HEK293 (cell line): Measurements from ENCODE around the gene PRDM5.

ENCODE experiments used
- CTCF ChIA-PET: fragments of 350-600 bp; formaldehyde crosslinking; extraction: SDS; loops from one replicate; lab custom pipeline; 2021; ENCODE audit warnings: antibody characterized with exemption; lab: Yijun Ruan, JAX
- POLR2A ChIA-PET: fragments of 300-600 bp; formaldehyde crosslinking; extraction: SDS; loops from one replicate; lab custom pipeline; 2020; ENCODE audit warnings: antibody characterized with exemption, inconsistent platforms; lab: Yijun Ruan, JAX
- H3K27ac ChIP-seq: fragments of 200-500 bp; sonication (Bioruptor generic); 2 replicates; pipeline ENCODE4 v1.5.1; 2014; ENCODE audit warnings: low read depth, low read length, control low read depth, inconsistent platforms; ENCODE audit errors: extremely low read depth
- H3K36me3 ChIP-seq, 2 experiments: fragments of 200-500 bp in 1 of 2; sonication (Bioruptor generic) in 1 of 2; 1 replicate in 1 of 2; 2 replicates in 1 of 2; pipeline ENCODE4 v1.5.1; 2014 to 2017; ENCODE audit warnings: inconsistent platforms in 2 of 2, low read length in 2 of 2; ENCODE audit not compliant: control insufficient read depth in 2 of 2, insufficient read depth in 1 of 2
- H3K4me1 ChIP-seq: fragments of 200-500 bp; sonication (Bioruptor generic); 2 replicates; pipeline ENCODE4 v1.5.1; 2014; ENCODE audit warnings: mild to moderate bottlenecking, low read length, inconsistent platforms; ENCODE audit not compliant: control insufficient read depth, insufficient read depth
- H3K4me3 ChIP-seq: 2 replicates; pipeline ENCODE4 v1.5.1; 2011; ENCODE audit warnings: low read depth, mild to moderate bottlenecking, control low read depth, low read length, moderate library complexity
- H3K9me3 ChIP-seq: fragments of 200-500 bp; sonication (Bioruptor generic); 2 replicates; pipeline ENCODE4 v1.5.1; 2014; ENCODE audit warnings: low read depth, low read length, inconsistent platforms; ENCODE audit not compliant: control insufficient read depth, insufficient read depth
- BCL6B ChIP-seq: fragments of 450-650 bp; formaldehyde crosslinking; IDR thresholded peaks from 2 replicates; pipeline ENCODE4 v1.5.1; 2017; ENCODE audit warnings: missing biosample characterization, missing genetic modification characterization
- CTCF ChIP-seq: fragments of 450-650 bp; formaldehyde crosslinking; IDR thresholded peaks from 2 replicates; pipeline ENCODE4 v1.5.1; 2016; ENCODE audit warnings: missing biosample characterization, missing genetic modification characterization
- EGR2 ChIP-seq: fragments of 450-650 bp; formaldehyde crosslinking; IDR thresholded peaks from 2 replicates; pipeline ENCODE4 v1.5.1; 2016; ENCODE audit warnings: low read depth, missing biosample characterization, missing genetic modification characterization
- KLF16 ChIP-seq: fragments of 450-650 bp; formaldehyde crosslinking; IDR thresholded peaks from 2 replicates; pipeline ENCODE4 v1.5.1; 2017; ENCODE audit warnings: missing biosample characterization, missing genetic modification characterization
- KLF9 ChIP-seq: fragments of 450-650 bp; formaldehyde crosslinking; IDR thresholded peaks from 2 replicates; pipeline ENCODE4 v1.5.1; 2016; ENCODE audit warnings: missing biosample characterization, missing genetic modification characterization, low read depth
- PRDM4 ChIP-seq: fragments of 450-650 bp; formaldehyde crosslinking; IDR thresholded peaks from 2 replicates; pipeline ENCODE4 v1.5.1; 2017; ENCODE audit warnings: missing biosample characterization, missing genetic modification characterization
- TRIM28 ChIP-seq: IDR thresholded peaks from 2 replicates; pipeline ENCODE4 v1.6.1; 2011; ENCODE audit warnings: low read length, control low read depth, borderline replicate concordance
- ZBTB44 ChIP-seq: fragments of 450-650 bp; IDR thresholded peaks from 2 replicates; pipeline ENCODE4 v1.5.1; 2018; ENCODE audit warnings: missing biosample characterization, mild to moderate bottlenecking, missing genetic modification characterization
- ZBTB7A ChIP-seq: fragments of 450-650 bp; formaldehyde crosslinking; IDR thresholded peaks from 2 replicates; pipeline ENCODE4 v1.5.1; 2016; ENCODE audit warnings: low read depth, missing biosample characterization, missing genetic modification characterization
- ZNF155 ChIP-seq: fragments of 450-650 bp; formaldehyde crosslinking; IDR thresholded peaks from 2 replicates; pipeline ENCODE4 v1.5.1; 2016; ENCODE audit warnings: missing biosample characterization, missing genetic modification characterization
- ZNF157 ChIP-seq: fragments of 450-650 bp; formaldehyde crosslinking; IDR thresholded peaks from 2 replicates; pipeline ENCODE4 v1.5.1; 2016; ENCODE audit warnings: missing biosample characterization, missing genetic modification characterization
- ZNF18 ChIP-seq: fragments of 450-650 bp; formaldehyde crosslinking; IDR thresholded peaks from 2 replicates; pipeline ENCODE4 v1.5.1; 2016; ENCODE audit warnings: missing biosample characterization, missing genetic modification characterization
- ZNF184 ChIP-seq: fragments of 450-650 bp; IDR thresholded peaks from 2 replicates; pipeline ENCODE4 v1.5.1; 2018; ENCODE audit warnings: missing biosample characterization, mild to moderate bottlenecking, missing genetic modification characterization
- ZNF23 ChIP-seq: fragments of 450-650 bp; formaldehyde crosslinking; IDR thresholded peaks from 2 replicates; pipeline ENCODE4 v1.5.1; 2016; ENCODE audit warnings: missing biosample characterization, missing genetic modification characterization, borderline replicate concordance
- ZNF311 ChIP-seq: fragments of 450-650 bp; formaldehyde crosslinking; IDR thresholded peaks from 2 replicates; pipeline ENCODE4 v1.5.1; 2017; ENCODE audit warnings: missing biosample characterization, missing genetic modification characterization, borderline replicate concordance
- ZNF423 ChIP-seq: fragments of 450-650 bp; formaldehyde crosslinking; IDR thresholded peaks from 2 replicates; pipeline ENCODE4 v1.5.1; 2016; ENCODE audit warnings: missing biosample characterization, missing genetic modification characterization
- ZNF555 ChIP-seq: fragments of 450-650 bp; formaldehyde crosslinking; conservative IDR thresholded peaks from 2 replicates; pipeline ENCODE4 v1.5.1; 2017; ENCODE audit warnings: missing biosample characterization, mild to moderate bottlenecking, missing genetic modification characterization, inconsistent platforms
- ZNF626 ChIP-seq: fragments of 450-650 bp; sonication (Bioruptor Pico); formaldehyde crosslinking; IDR thresholded peaks from 2 replicates; pipeline ENCODE4 v1.5.1; 2018; ENCODE audit warnings: missing biosample characterization, missing genetic modification characterization, inconsistent platforms
- ZNF629 ChIP-seq: fragments of 450-650 bp; formaldehyde crosslinking; IDR thresholded peaks from 2 replicates; pipeline ENCODE4 v1.5.1; 2017; ENCODE audit warnings: missing biosample characterization, missing genetic modification characterization
- ZNF645 ChIP-seq: fragments of 450-650 bp; formaldehyde crosslinking; IDR thresholded peaks from 2 replicates; pipeline ENCODE4; 2016; ENCODE audit warnings: missing biosample characterization, missing genetic modification characterization
- ZNF660 ChIP-seq: fragments of 450-650 bp; IDR thresholded peaks from 2 replicates; pipeline ENCODE4 v1.5.1; 2018; ENCODE audit warnings: missing biosample characterization, mild to moderate bottlenecking, missing genetic modification characterization
- ZNF707 ChIP-seq: fragments of 450-650 bp; formaldehyde crosslinking; IDR thresholded peaks from 2 replicates; pipeline ENCODE4 v1.5.1; 2016; ENCODE audit warnings: missing biosample characterization, missing genetic modification characterization
- ZNF747 ChIP-seq: fragments of 450-650 bp; formaldehyde crosslinking; IDR thresholded peaks from 2 replicates; pipeline ENCODE4 v1.5.1; 2016; ENCODE audit warnings: missing biosample characterization, missing genetic modification characterization

Gene PRDM5

GRCh38 chr4:120869613-120870278, 52.8 kb downstream of the PRDM5 start (continued):
- TF ChIP-seq ZBTB44 (tag by site-specific recombination): no peak
- TF ChIP-seq ZNF18 (tag by site-specific recombination): no peak
- no peak for TF ChIP-seq ZNF157 (tag by site-specific recombination)
- TF ChIP-seq EGR2 (tag by site-specific recombination): no peak

GRCh38 chr4:120867506-120867905, 55.0 kb downstream of the PRDM5 start:
- Histone ChIP-seq H3K9me3 (no peaks in the 10 kb centered on the region), H3K36me3 (no peaks in the 10 kb centered on the region), H3K27ac (no peak overlapping the region)
- CTCF ChIA-PET: interaction anchor here (0.6 kb wide), 1 partner anchor 798 kb away, joined by 3 read pairs; no protein-coding TSS in a partner anchor
- TF ChIP-seq ZNF555 (tag by site-specific recombination): no peak
- TF ChIP-seq CTCF (tag by site-specific recombination): no peak
- TF ChIP-seq ZNF629 (tag by site-specific recombination): no peak
- TF ChIP-seq ZNF707 (tag by site-specific recombination): no peak
- no peak for TF ChIP-seq PRDM4 (tag by site-specific recombination)
- no peak for TF ChIP-seq KLF16 (tag by site-specific recombination)
- no peak for TF ChIP-seq TRIM28
- TF ChIP-seq BCL6B (tag by site-specific recombination): no peak
- no peak for TF ChIP-seq ZNF311 (tag by site-specific recombination)
- TF ChIP-seq ZNF423 (tag by site-specific recombination): no peak
- TF ChIP-seq ZNF184 (tag by site-specific recombination): no peak
- no peak for TF ChIP-seq ZNF626
- no peak for TF ChIP-seq ZNF747 (tag by site-specific recombination)
- TF ChIP-seq ZNF23: no peak
- TF ChIP-seq ZNF155 (tag by site-specific recombination): no peak
- TF ChIP-seq KLF9 (tag by site-specific recombination): no peak
- TF ChIP-seq ZNF645 (tag by site-specific recombination): no peak
- no peak for TF ChIP-seq ZNF660
- TF ChIP-seq ZBTB7A: no peak
- TF ChIP-seq, all 188 proteins: peak for 0
- no peaks in the 10 kb centered on the region for H3K4me1 ChIP-seq
- no peak overlapping the region for H3K4me3 ChIP-seq
- POLR2A ChIA-PET: no interaction called here
